ENCODE data around the gene ALPK3.

Gene ALPK3

GRCh38 chr15:84822653-84823281 is 5.6 kb downstream of the ALPK3 start:
- TF ChIP-seq FOXK2 (IDR thresholded peaks at IDR 0.05) (no peak), NFRKB (IDR thresholded peaks at IDR 0.05) (no peak), SUZ12 (IDR thresholded peaks at IDR 0.05) (no peak), BHLHE40 (IDR thresholded peaks at IDR 0.05; ENCODE audit: borderline replicate concordance) (no peak), LEF1 (IDR thresholded peaks at IDR 0.05; ENCODE audit: borderline replicate concordance) (no peak)
- CTCF ChIA-PET = interaction anchor here (0.8 to 1.9 kb wide), 5 partner anchors 8 to 166 kb away, joined by 3 to 5 read pairs (median 5); no protein-coding TSS in a partner anchor
- POLR2A ChIA-PET = interaction anchor here (0.6 to 2.1 kb wide), 2 partner anchors 107 to 724 kb away, joined by 3 to 5 read pairs; partner anchors contain the start of gene SEC11A
- DNase-seq (ENCODE audit: extremely low spot score) = no peak

- no peak for TF ChIP-seq FOXA1 (IDR thresholded peaks at IDR 0.05)
- no peak for TF ChIP-seq SP1 (IDR thresholded peaks at IDR 0.05)
- TF ChIP-seq ZNF384 (IDR thresholded peaks at IDR 0.05) = no peak
- no peak for TF ChIP-seq LEF1 (IDR thresholded peaks at IDR 0.05; ENCODE audit: borderline replicate concordance)
- no peak for TF ChIP-seq FOXM1 (IDR thresholded peaks at IDR 0.05; ENCODE audit: borderline replicate concordance)
- TF ChIP-seq ARNT (IDR thresholded peaks at IDR 0.05) = no peak
- no peak for TF ChIP-seq BHLHE40 (IDR thresholded peaks at IDR 0.05; ENCODE audit: borderline replicate concordance)
- no peak for TF ChIP-seq NFRKB (IDR thresholded peaks at IDR 0.05)
- TF ChIP-seq HDGF (IDR thresholded peaks at IDR 0.05; ENCODE audit: borderline replicate concordance) = no peak
- TF ChIP-seq CTBP1 (IDR thresholded peaks at IDR 0.05; ENCODE audit: borderline replicate concordance) = no peak
- TF ChIP-seq TARDBP (IDR thresholded peaks at IDR 0.05) = no peak
- no peak for TF ChIP-seq ELF4 (IDR thresholded peaks at IDR 0.05)
- no peak for TF ChIP-seq FOXK2 (IDR thresholded peaks at IDR 0.05)
- no peak for TF ChIP-seq L3MBTL2 (conservative IDR thresholded peaks at IDR 0.05)
- no peak for TF ChIP-seq SUZ12 (IDR thresholded peaks at IDR 0.05)
- no peak for TF ChIP-seq PKNOX1 (IDR thresholded peaks at IDR 0.05)
- ChIA-PET CTCF (interaction anchor here (1.1 to 1.4 kb wide), 2 partner anchors 55 to 105 kb away, joined by 5 read pairs; no protein-coding TSS in a partner anchor), POLR2A (interaction anchor here (2.1 kb wide), 1 partner anchor 107 kb away, joined by 5 read pairs; the partner anchor contains the start of gene SEC11A)
- DNase-seq (ENCODE audit: extremely low spot score) = no peak
Observed at GRCh38 chr15:84823282-84823878, 6.2 kb downstream of the ALPK3 start.

GRCh38 chr15:84824260-84825007 is 7.3 kb downstream of the ALPK3 start:
- no peak for TF ChIP-seq SP1 (IDR thresholded peaks at IDR 0.05)
- no peak for TF ChIP-seq TARDBP (IDR thresholded peaks at IDR 0.05)
- no peak for TF ChIP-seq FOXA1 (IDR thresholded peaks at IDR 0.05)
- no peak for TF ChIP-seq FOXM1 (IDR thresholded peaks at IDR 0.05; ENCODE audit: borderline replicate concordance)
- no peak for TF ChIP-seq LEF1 (IDR thresholded peaks at IDR 0.05; ENCODE audit: borderline replicate concordance)
- TF ChIP-seq ARNT (IDR thresholded peaks at IDR 0.05) = no peak
- TF ChIP-seq SUZ12 (IDR thresholded peaks at IDR 0.05) = no peak
- no peak for TF ChIP-seq FOXK2 (IDR thresholded peaks at IDR 0.05)
- TF ChIP-seq PKNOX1 (IDR thresholded peaks at IDR 0.05) = no peak
- CTCF ChIA-PET = interaction anchor here (0.6 to 1.5 kb wide), 3 partner anchors 104 to 1235 kb away, joined by 3 to 6 read pairs (median 5); no protein-coding TSS in a partner anchor
- no peak for DNase-seq (ENCODE audit: extremely low spot score)
- POLR2A ChIA-PET = interaction anchor here (2.1 kb wide), 1 partner anchor 108 kb away, joined by 5 read pairs; the partner anchor contains the start of gene SEC11A

GRCh38 chr15:84826369-84826823 is 9.2 kb downstream of the ALPK3 start:
- ChIA-PET POLR2A (no interaction called here), CTCF (interaction anchor here (1.3 to 1.5 kb wide), 3 partner anchors 8 to 218 kb away, joined by 3 to 7 read pairs (median 6); no protein-coding TSS in a partner anchor)
- DNase-seq (ENCODE audit: extremely low spot score) = peak; percentile 73
- no peak for TF ChIP-seq BHLHE40 (IDR thresholded peaks at IDR 0.05; ENCODE audit: borderline replicate concordance)
- TF ChIP-seq FOXK2 (IDR thresholded peaks at IDR 0.05) = no peak
- TF ChIP-seq NFRKB (IDR thresholded peaks at IDR 0.05) = no peak

- DNase-seq (ENCODE audit: extremely low spot score) = no peak
- TF ChIP-seq FOXA1 (IDR thresholded peaks at IDR 0.05) (no peak), NFRKB (IDR thresholded peaks at IDR 0.05) (no peak), SUZ12 (IDR thresholded peaks at IDR 0.05) (no peak), L3MBTL2 (conservative IDR thresholded peaks at IDR 0.05) (no peak), PKNOX1 (IDR thresholded peaks at IDR 0.05) (no peak), BHLHE40 (IDR thresholded peaks at IDR 0.05; ENCODE audit: borderline replicate concordance) (no peak), FOXK2 (IDR thresholded peaks at IDR 0.05) (no peak), HDGF (IDR thresholded peaks at IDR 0.05; ENCODE audit: borderline replicate concordance) (no peak), FOXM1 (IDR thresholded peaks at IDR 0.05; ENCODE audit: borderline replicate concordance) (no peak), CTBP1 (IDR thresholded peaks at IDR 0.05; ENCODE audit: borderline replicate concordance) (no peak), TARDBP (IDR thresholded peaks at IDR 0.05) (no peak), LEF1 (IDR thresholded peaks at IDR 0.05; ENCODE audit: borderline replicate concordance) (no peak), ELF4 (IDR thresholded peaks at IDR 0.05) (no peak), ARNT (IDR thresholded peaks at IDR 0.05) (no peak), SP1 (IDR thresholded peaks at IDR 0.05) (no peak), ZNF384 (IDR thresholded peaks at IDR 0.05) (no peak)
- ChIA-PET CTCF (interaction anchor here (0.7 to 1.6 kb wide), 6 partner anchors 9 to 217 kb away, joined by 3 to 4 read pairs (median 4); no protein-coding TSS in a partner anchor), POLR2A (no interaction called here)
Observed at GRCh38 chr15:84827246-84827645, 10.1 kb downstream of the ALPK3 start.
